GM19035 (cell line): ENCODE results near the gene CPLX4.

Source experiments
- ATAC-seq: cut with Tn5 transposase; IDR thresholded peaks from one replicate; pipeline ENCODE4 v1.9.1; 2021; ENCODE audit not compliant: unreplicated experiment

CPLX4 gene

GRCh38 chr18:59308248-59308937, 10.1 kb downstream of the CPLX4 start:
- ATAC-seq = peak; percentile 94

GRCh38 chr18:59306640-59307039, 11.8 kb downstream of the CPLX4 start:
- ATAC-seq = no peak

GRCh38 chr18:59305295-59305694, 13.2 kb downstream of the CPLX4 start:
- no peak for ATAC-seq

- ATAC-seq = no peak
Observed at GRCh38 chr18:59303656-59304195, 14.7 kb downstream of the CPLX4 start.

GRCh38 chr18:59303006-59303405, 15.4 kb downstream of the CPLX4 start:
- no peak for ATAC-seq

GRCh38 chr18:59301929-59302328, 16.5 kb downstream of the CPLX4 start:
- no peak for ATAC-seq

GRCh38 chr18:59300676-59301285, 17.7 kb downstream of the CPLX4 start:
- no peak for ATAC-seq

GRCh38 chr18:59298871-59299270, 19.6 kb downstream of the CPLX4 start:
- ATAC-seq = no peak

- ATAC-seq = no peak
Observed at GRCh38 chr18:59293317-59293716, 25.1 kb downstream of the CPLX4 start.

- no peak for ATAC-seq
Observed at GRCh38 chr18:59286341-59286740, 32.1 kb downstream of the CPLX4 start.

GRCh38 chr18:59282341-59282740, 36.1 kb downstream of the CPLX4 start:
- ATAC-seq = no peak

- no peak for ATAC-seq
Observed at GRCh38 chr18:59279722-59280121, 38.7 kb downstream of the CPLX4 start.

GRCh38 chr18:59279193-59279592, 39.3 kb downstream of the CPLX4 start:
- no peak for ATAC-seq

GRCh38 chr18:59278793-59279192, 39.7 kb downstream of the CPLX4 start:
- no peak for ATAC-seq

GRCh38 chr18:59276047-59276446, 42.4 kb downstream of the CPLX4 start:
- no peak for ATAC-seq

- no peak for ATAC-seq
Observed at GRCh38 chr18:59275406-59275949, 43.0 kb downstream of the CPLX4 start.

- ATAC-seq = no peak
Observed at GRCh38 chr18:59274533-59274928, 43.9 kb downstream of the CPLX4 start.

GRCh38 chr18:59273759-59274532, 44.5 kb downstream of the CPLX4 start:
- ATAC-seq = no peak

GRCh38 chr18:59272891-59273758, 45.3 kb downstream of the CPLX4 start, which contains the start of gene RAX:
Gene RAX, minus strand, starts transcription at chr18:59273454. Its CDS starts 248 bp downstream, at chr18:59273206.
- ATAC-seq = no peak

- no peak for ATAC-seq
Observed at GRCh38 chr18:59272221-59272888, 46.1 kb downstream of the CPLX4 start.
